Keratinocyte (primary cell): ENCODE results near the gene FAM156B.
"Not testable (repeated sequence)": the region's sequence is repeated elsewhere in the genome, so short reads cannot be mapped to it uniquely, and the experiment has no call there.

ENCODE experiments used
- CTCF ChIP-seq, 3 experiments: IDR thresholded peaks in 1 of 3; conservative IDR thresholded peaks in 1 of 3; optimal IDR thresholded peaks in 1 of 3; 2 replicates in 2 of 3; 3 replicates in 1 of 3; pipeline versions ENCODE3 to v1.5.1; 2011; ENCODE audit warnings: low read length in 3 of 3, mild to moderate bottlenecking in 3 of 3, moderate library complexity in 2 of 3, control low read depth in 1 of 3, inconsistent platforms in 1 of 3; ENCODE audit not compliant: insufficient read depth in 2 of 3; ENCODE audit errors: extremely low read depth in 1 of 3
- EZH2 ChIP-seq: IDR thresholded peaks from one replicate; pipeline ENCODE4 v1.6.1; 2012; ENCODE audit warnings: inconsistent platforms, mild to moderate bottlenecking, low read length, moderate library complexity

- not testable (repeated sequence) for TF ChIP-seq CTCF (optimal IDR thresholded peaks at IDR 0.05 in 1 of 3, IDR thresholded peaks at IDR 0.05 in 1 of 3, conservative IDR thresholded peaks at IDR 0.05 in 1 of 3; ENCODE audit: extremely low read depth in 1 of 3, insufficient read depth in 2 of 3, low read length in 3 of 3); EZH2
Observed at GRCh38 chrX:52945838-52946494, 48.8 kb downstream of the FAM156B start.
